Measurements from ENCODE around the gene TSPAN15. TPM values are rescaled to one million over a fixed set of nuclear protein-coding genes. Genes with fewer than 3 reads are reported as not detected.

Gene TSPAN15
- total and polyA plus RNA-seq, 12 donors: 5.0 to 18.2 (median 10.6) TPM

GRCh38 chr10:69412232-69412790 lies 39.0 kb upstream of the TSPAN15 start:
- TF ChIP-seq CTCF (IDR thresholded peaks at IDR 0.05): no peak
- no peaks in the 10 kb centered on the region for H3K36me3 ChIP-seq
- H3K9me3 ChIP-seq: no peaks in the 10 kb centered on the region
- WGBS, 2 donors: 83% methylated on average over 3 of the region's 3 CpGs
- H3K4me3 ChIP-seq: no peak overlapping the region
- peaks cover 4 to 28% (median 21%) of the 10 kb centered on the region in 9 donors for H3K4me1 ChIP-seq
- ATAC-seq: no peak
- no peak overlapping the region for H3K27ac ChIP-seq
- H3K27me3 ChIP-seq: no peaks in the 10 kb centered on the region
- DNase-seq: no peak
- intact Hi-C loops (cut with DNase I): loop anchor here in 3 of 10 donors (5.0 kb wide), 3 partner anchors 95 to 225 kb away; no protein-coding TSS in a partner anchor

GRCh38 chr10:69413221-69413865 lies 37.9 kb upstream of the TSPAN15 start:
- peak; percentile 36 to 74 (median 63) for TF ChIP-seq CTCF (IDR thresholded peaks at IDR 0.05)
- Histone ChIP-seq H3K4me3 (no peak overlapping the region), H3K4me1 (peaks cover 0 to 18% (median 12%) of the 10 kb centered on the region in 9 donors), H3K9me3 (no peaks in the 10 kb centered on the region), H3K27me3 (no peaks in the 10 kb centered on the region), H3K36me3 (no peaks in the 10 kb centered on the region), H3K27ac (no peak overlapping the region)
- WGBS, 2 donors: 8 to 10% methylated on average over 13 of the region's 13 CpGs
- ATAC-seq (peak in 6 of 8 donors; percentile 39 to 59 (median 42)), DNase-seq (peak in 1 of 2 donors; percentile 69)
- intact Hi-C loops (cut with DNase I): loop anchor here in 3 of 10 donors (5.0 kb wide), 3 partner anchors 94 to 224 kb away; no protein-coding TSS in a partner anchor

GRCh38 chr10:69414036-69415018 lies 36.9 kb upstream of the TSPAN15 start:
- H3K27ac ChIP-seq: no peak overlapping the region
- 89 to 91% methylated on average over 20 of the region's 20 CpGs for WGBS, 2 donors
- H3K4me3 ChIP-seq: no peak overlapping the region
- H3K36me3 ChIP-seq: no peaks in the 10 kb centered on the region
- H3K9me3 ChIP-seq: no peaks in the 10 kb centered on the region
- TF ChIP-seq CTCF (IDR thresholded peaks at IDR 0.05): no peak
- peaks cover 0 to 11% (median 6%) of the 10 kb centered on the region in 9 donors for H3K4me1 ChIP-seq
- no peak for DNase-seq
- intact Hi-C loops (cut with DNase I): loop anchor here in 3 of 10 donors (5.0 kb wide), 3 partner anchors 93 to 223 kb away; no protein-coding TSS in a partner anchor
- no peak for ATAC-seq
- no peaks in the 10 kb centered on the region for H3K27me3 ChIP-seq

GRCh38 chr10:69415049-69415448 lies 36.2 kb upstream of the TSPAN15 start:
- no peak overlapping the region for H3K4me3 ChIP-seq
- H3K27me3 ChIP-seq: no peaks in the 10 kb centered on the region
- TF ChIP-seq CTCF (IDR thresholded peaks at IDR 0.05): no peak
- no peak for ATAC-seq
- H3K9me3 ChIP-seq: no peaks in the 10 kb centered on the region
- H3K4me1 ChIP-seq: peaks cover 0 to 7% (median 3%) of the 10 kb centered on the region in 9 donors
- intact Hi-C loops (cut with DNase I): no loop called here
- no peak overlapping the region for H3K27ac ChIP-seq
- WGBS, 2 donors: 87 to 89% methylated on average over 13 of the region's 13 CpGs
- no peak for DNase-seq
- H3K36me3 ChIP-seq: no peaks in the 10 kb centered on the region

All from heart right ventricle (tissue), 16 donors.